ENCODE measurements around the gene SPOCK1.

SPOCK1 gene

DNA sequence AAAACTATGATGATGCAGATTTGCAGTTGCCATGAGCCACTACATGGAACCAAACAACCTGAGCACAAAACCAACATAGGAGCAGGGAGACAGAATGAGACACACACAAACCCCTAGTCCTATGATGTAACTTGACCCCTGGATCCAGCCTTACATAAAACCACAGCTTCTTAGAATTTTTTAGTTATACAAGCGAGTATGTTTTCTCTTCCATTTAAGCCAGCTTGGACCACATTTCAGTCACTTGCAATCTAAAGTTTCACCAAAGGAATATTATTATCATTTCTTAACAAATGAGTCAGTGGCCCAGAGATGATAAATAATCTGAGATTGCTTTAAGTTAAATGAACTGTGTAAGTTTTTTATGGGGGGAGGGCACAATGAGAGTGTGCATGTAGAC lies 6.8 kb downstream of the SPOCK1 start:
- DNase-seq (ENCODE audit: low read depth in 2 of 2), result no peak

DNA sequence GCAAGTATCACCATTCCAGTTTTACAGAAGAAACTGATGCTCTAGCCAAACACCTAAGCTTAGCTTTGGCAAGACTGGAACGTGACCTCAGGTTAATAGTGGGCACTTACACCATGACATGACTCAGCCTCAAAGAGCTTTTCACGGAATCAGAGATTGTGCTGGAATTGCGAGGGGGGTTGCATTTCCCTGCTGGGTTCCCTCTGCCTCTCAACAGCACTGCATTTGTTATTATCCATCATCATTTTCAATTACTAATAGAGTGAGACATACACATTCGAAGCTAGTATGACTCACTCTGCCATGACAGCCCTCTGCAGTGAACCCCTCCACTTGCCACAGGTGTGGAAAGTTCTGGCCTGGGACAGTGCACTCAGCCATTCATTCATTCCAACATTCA lies 8.0 kb downstream of the SPOCK1 start:
- DNase-seq (ENCODE audit: low read depth in 2 of 2), result no peak

DNA sequence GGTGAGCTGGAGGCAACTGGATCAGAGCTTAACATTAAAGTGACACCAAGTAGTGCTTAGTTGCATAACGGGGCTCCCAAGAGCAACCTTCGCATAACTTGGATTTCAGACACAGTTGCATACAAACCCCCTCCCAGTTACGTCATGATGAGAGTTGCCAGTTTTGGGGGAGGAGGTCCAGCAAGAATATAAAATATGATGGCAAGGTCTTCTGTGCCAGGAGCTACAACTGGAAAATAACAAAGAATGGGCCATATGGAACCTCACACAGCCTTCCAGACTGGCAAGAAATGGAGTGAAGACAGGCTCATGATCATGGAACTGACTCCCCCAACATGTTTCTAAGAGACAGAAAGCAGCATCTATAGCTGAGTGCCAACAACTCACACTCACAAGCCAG lies 8.5 kb downstream of the SPOCK1 start:
- no peak for DNase-seq (ENCODE audit: low read depth in 2 of 2)

DNA sequence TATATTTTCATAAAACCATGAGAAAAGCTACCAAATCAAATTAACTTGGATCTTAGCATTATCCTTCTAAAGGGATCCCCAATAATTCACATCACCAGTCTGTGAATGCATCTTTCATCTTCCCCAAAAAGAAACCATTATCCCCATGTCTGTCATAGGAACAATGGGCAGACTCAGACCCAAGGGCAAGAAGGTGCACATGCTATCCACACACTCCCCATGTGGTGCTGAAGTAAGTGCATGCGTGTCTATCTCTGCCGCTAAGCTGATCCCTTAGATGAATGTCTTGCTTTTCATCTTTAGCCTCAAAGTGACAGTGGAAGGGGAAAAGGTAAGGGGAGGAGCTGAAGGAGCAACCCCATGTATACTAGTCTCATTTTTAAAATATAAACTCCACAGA lies 10.2 kb downstream of the SPOCK1 start:
- no peak for DNase-seq (ENCODE audit: low read depth in 2 of 2)

DNA sequence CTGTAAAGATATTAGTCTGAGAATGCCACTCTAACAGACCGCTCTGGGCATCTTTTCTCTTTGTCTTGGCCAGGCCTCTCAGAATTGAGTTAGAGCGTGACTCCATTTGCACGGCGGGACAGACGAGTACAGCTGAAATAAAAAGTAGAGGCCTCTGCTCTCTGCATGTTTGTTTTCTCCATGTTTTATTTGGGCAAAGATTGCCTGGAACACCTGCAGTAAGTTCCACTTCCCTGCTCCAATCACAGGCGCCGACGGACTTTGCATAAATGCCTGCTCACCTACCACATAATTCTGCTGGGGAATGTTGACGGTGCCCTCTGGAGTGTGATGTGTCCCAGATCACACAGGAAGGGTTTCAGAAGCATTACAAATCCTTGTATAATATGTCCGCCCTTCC lies 10.6 kb downstream of the SPOCK1 start:
- no peak for DNase-seq (ENCODE audit: low read depth in 2 of 2)

DNA sequence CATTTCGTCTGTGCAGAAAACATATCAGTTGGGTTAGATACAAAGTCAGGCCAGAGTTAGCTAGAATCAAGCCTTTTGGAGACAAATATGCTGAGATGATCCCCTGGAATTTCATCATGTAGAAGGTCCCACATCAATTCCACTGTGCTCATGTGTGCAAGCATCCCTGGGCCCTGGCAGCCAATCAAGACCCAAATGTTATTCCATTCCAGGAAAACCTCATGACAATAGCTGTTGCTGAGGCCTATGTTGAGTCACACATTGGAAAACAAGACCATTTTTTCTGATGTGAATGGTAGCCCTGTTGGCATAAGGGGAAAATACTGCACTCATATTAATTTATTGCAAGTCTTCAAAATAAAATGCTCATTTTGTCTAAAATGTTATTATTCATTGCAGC lies 11.5 kb downstream of the SPOCK1 start:
- no peak for DNase-seq (ENCODE audit: low read depth in 2 of 2)

DNA sequence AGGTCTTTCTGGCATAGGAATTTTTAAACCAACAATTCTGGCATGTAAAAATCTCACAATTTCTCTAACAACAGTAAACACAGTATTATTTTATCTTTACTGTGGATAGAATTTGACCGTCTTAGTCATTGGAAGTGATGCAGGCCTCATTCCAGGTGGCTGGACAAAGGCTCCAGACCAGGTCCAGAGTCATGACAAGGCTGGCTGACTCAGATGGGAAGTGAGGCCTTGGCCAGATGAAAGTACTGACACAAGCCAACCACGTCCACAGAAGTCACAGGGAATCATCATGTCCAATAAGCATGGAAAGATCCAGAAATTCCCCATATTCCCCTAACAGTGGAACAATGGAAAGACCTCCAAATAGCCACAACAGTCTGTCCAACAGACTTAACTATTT lies 12.4 kb downstream of the SPOCK1 start:
- no peak for DNase-seq (ENCODE audit: low read depth in 2 of 2)

DNA sequence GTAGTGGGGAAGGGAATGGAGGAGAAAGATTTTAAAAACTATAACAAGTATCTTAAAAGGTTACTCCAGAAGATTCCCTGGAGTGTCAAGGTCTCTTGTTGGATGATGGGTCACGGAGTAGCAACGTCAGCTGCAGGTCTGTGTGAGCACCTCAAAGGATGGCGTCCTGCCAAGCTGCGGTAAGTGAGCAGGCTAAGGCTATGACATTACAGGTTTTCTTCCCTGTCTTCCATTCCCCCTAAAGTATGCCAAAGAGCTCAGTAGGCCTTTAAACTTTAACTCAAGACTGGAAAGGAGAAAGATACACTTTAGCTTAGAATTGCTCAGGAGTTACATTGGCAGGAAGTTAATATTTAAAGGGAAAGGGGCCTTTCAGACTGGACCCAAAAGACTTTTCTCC lies 17.5 kb downstream of the SPOCK1 start:
- no peak for DNase-seq (ENCODE audit: low read depth in 2 of 2)

DNA sequence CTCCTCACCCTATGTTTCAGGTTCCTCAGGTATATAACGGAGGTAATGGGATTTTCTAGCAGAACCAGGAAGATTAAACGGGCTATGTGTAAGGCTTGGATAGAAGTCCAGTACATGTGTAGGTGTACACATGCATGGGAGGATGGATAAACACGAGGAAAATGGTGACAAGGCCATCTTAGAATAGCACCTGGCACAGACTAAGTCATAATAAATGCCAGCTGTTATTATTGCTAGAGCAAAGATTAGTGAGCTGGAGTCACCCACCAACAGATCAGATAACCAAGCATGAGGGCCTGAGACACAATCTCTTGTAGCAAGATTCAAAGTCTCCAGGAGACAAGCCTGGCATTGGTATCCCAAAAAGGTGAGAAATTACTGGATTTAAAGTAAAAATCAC lies 21.1 kb downstream of the SPOCK1 start:
- no peak for DNase-seq (ENCODE audit: low read depth in 2 of 2)

DNA sequence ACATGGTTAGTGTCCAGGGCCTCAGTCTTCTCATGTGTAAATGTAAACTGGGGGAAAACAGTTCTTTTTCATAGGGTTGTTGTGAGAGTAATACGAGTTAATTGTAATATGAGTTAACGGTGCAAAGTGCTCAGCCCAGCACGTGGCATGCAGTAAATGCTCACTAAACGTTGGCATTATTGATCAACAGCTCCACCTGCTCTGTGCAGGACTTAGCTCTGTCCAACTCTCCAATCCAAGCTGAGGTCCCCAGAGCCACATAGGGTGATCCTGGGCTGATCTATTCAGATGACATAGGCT lies 28.3 kb downstream of the SPOCK1 start:
- DNase-seq (ENCODE audit: low read depth in 2 of 2), result no peak

DNA sequence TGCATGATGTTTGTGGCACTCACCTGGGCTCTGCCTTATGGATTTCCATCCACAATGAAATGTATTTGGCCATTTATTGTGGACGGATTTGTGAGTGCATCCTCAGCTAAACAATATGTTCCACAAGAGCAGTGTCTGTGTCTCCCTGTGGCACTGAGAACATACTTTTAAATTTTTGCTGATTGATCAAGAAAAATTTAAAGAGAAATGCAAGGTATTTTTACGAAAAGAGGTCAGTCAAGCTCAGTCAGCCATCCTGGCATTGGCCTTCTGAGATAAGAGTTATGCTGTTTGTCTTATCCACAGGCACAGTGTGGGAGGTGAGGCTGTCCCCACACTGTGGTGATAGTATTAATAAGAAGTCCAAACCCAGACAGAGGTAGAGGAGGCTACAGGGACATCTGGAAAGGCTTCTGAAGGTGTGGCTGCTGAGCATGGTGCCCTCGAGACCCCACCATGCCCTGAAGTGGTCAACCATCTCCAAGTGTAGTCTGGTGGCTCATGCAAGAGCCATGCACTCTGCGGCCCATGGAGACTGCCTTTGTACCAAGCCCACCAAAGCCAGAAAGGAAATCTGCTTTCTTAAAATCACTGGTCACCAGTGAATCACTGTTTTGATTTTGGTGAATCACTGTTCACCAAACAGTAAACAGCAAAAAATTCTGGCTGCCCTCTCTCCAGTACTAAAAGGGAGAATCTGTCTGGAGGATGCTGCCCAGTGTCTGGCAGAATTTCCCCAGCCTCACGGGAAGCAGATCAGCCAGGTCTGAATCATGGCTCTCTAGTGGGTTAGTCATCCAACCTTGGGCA lies 28.8 kb downstream of the SPOCK1 start:
- no peak for DNase-seq (ENCODE audit: low read depth in 2 of 2)

DNA sequence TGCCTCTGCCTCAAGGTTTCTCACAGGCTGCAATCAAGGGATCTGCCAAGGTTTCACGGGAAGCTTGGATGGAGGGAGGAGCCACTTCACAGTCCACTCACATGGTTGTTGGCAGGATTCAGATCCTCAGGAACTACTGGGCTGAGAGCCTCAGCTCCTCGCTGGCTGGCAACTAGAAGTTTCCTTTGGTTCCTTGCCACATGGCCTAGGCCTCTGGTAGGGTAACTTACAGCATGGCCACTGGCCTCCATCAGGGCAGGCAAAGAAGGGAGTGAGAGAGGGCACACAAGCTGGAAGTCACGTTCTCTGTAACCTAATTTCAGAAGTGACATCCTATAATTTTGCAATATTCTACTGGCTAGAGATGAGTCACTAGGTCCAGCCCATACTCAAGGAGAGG lies 32.2 kb downstream of the SPOCK1 start:
- DNase-seq (ENCODE audit: low read depth in 2 of 2), result no peak

DNA sequence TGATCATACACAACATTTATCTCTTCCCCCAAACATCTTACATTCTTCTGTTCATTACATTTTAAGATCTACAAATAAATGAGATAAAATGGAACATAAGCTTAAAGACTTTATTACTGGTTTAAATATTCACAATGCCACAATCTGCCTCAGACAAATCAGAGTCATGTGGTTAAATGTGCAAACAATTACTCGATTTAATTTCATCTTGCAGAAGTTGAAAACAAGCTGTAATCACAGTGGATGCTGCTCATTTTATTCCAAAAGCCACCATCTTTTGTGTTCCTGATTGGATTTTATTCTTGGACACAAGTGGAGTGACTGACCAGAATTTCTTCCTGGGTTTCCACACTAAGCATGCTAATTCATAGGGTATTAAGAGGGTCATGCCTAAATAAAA lies 33.2 kb downstream of the SPOCK1 start:
- DNase-seq (ENCODE audit: low read depth in 2 of 2), result no peak

DNA sequence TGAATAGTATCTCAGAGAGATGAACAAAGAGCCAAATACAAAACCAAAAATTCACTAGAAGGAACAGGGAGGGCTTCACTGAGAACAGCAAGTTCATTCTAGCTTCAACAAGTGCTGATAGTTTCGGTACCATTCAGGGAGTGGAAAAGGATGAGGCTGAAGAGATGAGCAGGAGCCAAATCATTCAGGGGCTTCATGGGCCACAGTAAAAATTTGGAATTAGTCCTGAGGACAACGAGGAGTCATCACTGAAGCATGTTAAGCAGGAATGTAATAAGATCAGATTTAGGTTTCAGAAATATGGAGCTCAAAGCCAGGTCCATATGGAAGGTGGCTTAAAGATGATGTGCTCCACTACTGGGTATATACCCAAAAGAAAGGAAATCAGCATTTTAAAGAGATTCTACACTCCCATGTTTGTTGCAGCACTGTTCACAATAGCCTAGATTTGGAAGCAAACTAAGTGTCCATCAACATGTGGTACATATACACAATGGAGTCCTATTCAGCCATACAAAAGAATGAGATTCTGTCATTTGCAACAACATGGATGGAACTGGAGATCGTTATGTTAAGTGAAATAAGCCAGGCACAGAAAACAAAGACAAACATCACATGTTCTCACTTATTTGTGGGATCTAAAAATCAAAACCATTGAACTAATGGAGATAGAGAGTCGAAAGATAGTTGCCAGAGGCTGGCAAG lies 36.2 kb downstream of the SPOCK1 start:
- no peak for DNase-seq (ENCODE audit: low read depth in 2 of 2)

DNA sequence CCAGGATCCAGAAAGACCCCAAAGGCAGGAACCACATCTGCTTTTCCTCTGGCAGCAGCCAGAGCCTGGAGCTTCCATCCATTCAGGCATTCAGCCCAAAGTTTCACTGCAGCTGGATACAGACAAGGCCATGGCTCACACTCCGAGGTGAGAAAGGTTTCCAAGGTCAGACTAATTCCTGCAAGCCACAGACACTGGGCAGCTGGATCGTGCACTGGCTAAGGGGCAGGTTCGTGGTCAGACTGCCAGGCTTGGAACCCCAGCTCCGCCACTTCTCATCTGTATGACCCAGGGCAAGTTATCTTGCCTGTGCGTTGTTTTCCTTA lies 36.9 kb downstream of the SPOCK1 start:
- no peak for DNase-seq (ENCODE audit: low read depth in 2 of 2)

DNA sequence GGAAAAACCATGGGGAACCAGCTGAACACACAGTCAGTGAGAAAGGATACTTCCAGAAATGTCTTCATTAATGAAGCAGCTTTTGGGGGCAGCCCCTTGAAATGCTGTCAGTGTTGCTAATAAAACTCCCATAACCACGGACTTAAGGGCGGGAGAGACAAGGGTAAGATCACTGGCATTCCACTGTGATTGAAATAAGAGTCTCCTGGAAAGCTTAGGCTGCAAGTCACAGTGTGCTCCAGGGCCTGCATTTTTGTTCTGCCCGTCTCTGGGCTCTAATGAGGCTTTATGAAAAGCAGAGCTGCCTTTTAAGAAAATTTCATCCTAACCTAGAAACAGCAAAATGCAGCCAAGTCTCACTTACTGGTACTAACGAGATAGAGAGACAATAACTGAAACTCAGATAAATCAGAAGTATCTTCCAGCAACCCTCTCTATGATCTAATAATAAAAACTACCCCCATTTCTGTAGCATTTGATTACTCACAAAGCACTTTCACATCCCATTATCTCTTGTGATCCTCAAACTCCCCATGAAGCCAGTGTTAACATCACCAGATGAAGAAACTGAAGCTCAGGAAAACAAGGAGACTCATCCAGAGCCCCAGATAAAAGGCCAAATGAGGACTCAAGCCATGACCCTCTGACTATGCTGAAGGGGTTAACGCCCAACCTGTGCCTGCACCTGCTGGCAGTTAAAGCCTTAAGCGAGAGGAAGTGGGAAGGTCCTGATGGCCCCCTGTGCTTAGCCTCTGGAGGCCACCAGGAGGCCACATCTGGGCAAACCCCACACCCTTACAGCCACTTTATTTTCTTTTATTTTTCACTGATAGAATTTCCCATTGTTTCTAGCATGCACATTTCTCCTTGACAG lies 37.5 kb downstream of the SPOCK1 start:
- no peak for DNase-seq (ENCODE audit: low read depth in 2 of 2)

DNA sequence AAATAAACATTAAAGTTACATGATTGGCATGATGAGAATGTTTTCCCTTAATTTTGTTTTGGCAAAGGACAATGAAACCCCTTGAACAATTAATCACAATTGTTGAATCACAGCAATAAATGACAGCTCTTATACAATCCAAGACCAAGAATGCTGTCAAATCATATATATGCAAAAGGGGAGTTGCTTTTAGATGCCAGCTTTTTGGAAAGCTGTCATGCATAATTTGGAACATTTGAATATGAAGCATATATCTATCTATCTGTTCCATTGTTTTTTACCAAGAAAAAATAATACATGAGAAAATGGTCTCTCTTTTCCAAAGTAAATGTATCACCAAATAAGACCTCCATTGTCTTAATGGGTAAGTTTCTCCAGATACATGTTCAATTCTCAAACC lies 44.5 kb downstream of the SPOCK1 start:
- no peak for DNase-seq (ENCODE audit: low read depth in 2 of 2)

DNA sequence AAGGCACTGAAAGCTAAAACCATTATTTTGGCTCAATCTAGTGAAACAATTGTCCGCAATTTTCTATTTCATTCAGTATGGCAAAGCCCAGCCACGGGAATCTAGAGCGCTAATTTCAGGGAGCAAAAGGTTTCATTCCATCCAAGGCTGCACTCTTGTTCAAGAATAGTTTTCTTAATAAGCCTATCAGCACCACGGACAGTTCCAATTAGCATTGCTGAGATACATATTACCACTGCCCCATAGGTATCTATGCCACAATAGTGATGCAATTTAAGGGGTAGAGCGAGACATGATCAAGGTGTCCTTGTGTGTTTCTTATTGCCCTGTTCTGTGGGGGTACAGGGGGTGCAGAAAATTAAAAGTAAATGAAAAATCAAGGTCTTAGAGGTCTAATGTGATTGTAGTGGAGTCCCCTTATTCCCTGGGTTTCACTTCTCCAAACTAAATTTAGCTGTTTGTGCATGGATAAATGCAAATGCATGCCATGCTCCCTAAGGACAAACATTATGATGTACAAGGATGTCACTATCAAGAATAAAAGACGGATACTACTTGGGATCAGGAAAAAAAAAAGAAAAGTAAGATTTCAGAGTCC lies 45.5 kb downstream of the SPOCK1 start:
- DNase-seq (ENCODE audit: low read depth in 2 of 2), result no peak

DNA sequence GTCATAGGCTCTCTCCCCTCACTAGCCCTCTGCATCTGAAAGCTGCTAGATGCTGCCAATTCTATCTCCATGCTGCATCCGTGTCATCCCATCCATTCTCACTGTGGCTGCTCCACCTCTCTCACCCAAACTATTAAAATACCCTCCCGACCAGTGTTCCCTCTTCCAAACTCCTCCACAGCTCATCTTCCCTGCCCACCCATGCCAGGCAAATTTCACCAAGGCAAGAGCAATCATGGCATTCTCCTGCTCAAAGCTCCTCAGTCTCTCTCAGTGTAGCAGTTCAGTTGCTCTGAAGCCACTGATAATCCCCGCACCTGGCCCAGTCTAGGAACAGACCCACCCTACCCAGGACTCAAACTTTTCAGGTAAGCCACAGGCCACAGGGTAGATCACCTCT lies 48.4 kb downstream of the SPOCK1 start:
- DNase-seq (ENCODE audit: low read depth in 2 of 2), result no peak

DNA sequence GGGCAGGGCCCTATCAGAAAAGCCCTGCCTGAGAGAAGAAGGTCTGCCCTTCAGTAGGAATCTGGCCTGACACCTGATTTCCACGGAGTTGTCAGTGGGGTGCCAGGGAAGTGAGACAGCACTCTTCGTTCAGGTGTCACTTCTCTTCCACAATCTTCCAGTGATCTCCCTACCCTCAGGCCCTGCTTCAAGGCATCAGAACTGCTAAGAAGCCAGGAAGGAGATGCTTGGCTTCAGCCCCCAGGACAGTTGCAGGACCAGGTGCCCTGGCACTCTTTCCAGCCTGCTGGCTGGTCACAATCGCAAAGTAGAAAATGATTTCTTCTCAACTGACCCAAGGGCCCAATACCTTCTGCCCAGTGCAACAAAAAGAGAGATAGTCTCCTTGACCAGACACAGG lies 50.3 kb downstream of the SPOCK1 start:
- no peak for DNase-seq (ENCODE audit: low read depth in 2 of 2)

DNA sequence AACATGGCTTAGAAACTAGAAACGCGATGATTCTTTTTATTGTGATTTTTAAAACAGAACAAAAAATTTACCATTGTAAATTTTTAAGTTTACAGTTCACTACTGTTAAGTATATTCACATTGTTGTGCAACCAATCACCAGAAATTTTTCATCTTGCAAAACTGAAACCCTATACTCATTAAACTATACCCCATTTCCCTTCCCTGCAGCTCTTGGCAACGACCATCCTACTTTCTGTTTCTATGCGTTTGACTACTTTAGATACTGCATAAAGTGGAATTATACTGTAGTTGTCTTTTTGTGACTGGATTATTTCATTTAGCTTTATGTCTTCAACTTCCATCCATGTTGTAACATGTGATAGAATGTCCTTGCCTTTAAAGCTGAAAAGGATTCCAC lies 52.5 kb downstream of the SPOCK1 start:
- DNase-seq (ENCODE audit: low read depth in 2 of 2), result no peak

DNA sequence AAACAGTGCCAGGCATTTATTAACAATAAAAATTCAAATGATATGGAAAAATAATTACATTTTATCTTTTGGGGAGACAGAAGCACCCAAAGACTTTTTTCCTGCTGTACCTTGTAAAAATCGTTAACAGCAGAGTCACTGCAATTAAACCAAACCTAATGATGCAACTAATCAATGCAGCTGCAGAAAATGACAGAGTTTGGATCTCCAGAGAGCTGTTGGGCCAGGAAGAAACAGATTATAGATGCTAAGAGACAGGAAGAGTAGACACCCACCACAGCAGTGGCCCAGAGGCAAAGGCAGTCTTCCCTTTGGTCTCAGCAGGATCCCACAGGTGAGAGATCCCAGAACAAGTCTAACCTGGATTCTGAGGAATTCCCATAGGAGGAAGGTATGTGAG lies 53.0 kb downstream of the SPOCK1 start:
- no peak for DNase-seq (ENCODE audit: low read depth in 2 of 2)

DNA sequence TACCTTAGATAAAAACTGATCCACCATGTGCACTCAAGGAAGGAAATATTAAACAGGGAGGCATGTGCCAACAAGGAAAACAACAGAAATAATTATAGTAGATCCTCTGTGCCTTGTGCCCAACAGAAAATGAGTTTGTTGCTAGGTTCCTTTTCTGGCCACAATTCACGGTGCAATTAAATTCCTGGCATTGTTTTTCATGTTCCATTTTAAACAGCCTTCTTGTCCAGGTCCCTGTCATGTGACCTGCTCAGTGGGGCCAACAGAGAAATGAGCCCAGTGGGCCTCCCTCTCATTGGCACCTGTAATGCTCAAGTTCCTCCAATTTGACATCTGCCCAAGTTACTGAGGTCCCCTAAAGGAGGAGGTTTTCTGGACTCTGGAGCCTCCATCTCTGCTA lies 56.5 kb downstream of the SPOCK1 start:
- DNase-seq (ENCODE audit: low read depth in 2 of 2), result no peak
